K562 (cell line): Measurements from ENCODE around the gene DAG1. TPM values are rescaled to one million over a fixed set of nuclear protein-coding genes. Genes with fewer than 3 reads are reported as not detected.

ENCODE experiments used
- BACH1 ChIP-seq: fragments of 200-800 bp; sonication (Bioruptor generic); IDR thresholded peaks from 2 replicates; pipeline ENCODE4 v1.6.1; 2016; ENCODE audit warnings: missing genetic modification characterization, missing compliant biosample characterization
- CCNT2 ChIP-seq: IDR thresholded peaks from 2 replicates; pipeline ENCODE4 v1.6.1; 2011; ENCODE audit warnings: borderline replicate concordance, low read depth, mild to moderate bottlenecking, moderate library complexity, mixed read lengths, low read length; ENCODE audit not compliant: insufficient read length; ENCODE audit errors: extremely low read depth
- ETV6 ChIP-seq, 3 experiments: fragments of 150-350 bp in 1 of 3; sonication (generic) in 1 of 3; formaldehyde crosslinking in 1 of 3; IDR thresholded peaks; 2 replicates each; pipeline versions ENCODE4 v1.6.1 to v1.8.0; 2014 to 2022; ENCODE audit warnings: borderline replicate concordance in 2 of 3, low read depth in 2 of 3, antibody characterized with exemption in 1 of 3, low read length in 1 of 3, mild to moderate bottlenecking in 1 of 3, missing genetic modification reagents in 1 of 3
- HDAC1 ChIP-seq, 2 experiments: fragments of 450-650 bp; IDR thresholded peaks; 2 replicates each; pipeline ENCODE4 v1.6.1; 2016 to 2017; ENCODE audit warnings: inconsistent platforms in 1 of 2, mild to moderate bottlenecking in 1 of 2, moderate library complexity in 1 of 2
- HDGF ChIP-seq: fragments of 450-650 bp; IDR thresholded peaks from 2 replicates; pipeline ENCODE4 v1.6.1; 2016
- MIER1 ChIP-seq: fragments of 450-650 bp; IDR thresholded peaks from 2 replicates; pipeline ENCODE4 v1.6.1; 2016; ENCODE audit warnings: antibody characterized with exemption, mild to moderate bottlenecking, low read depth
- NFIC ChIP-seq: fragments of 450-650 bp; IDR thresholded peaks from 2 replicates; pipeline ENCODE4 v1.6.1; 2017; ENCODE audit warnings: mild to moderate bottlenecking, inconsistent platforms
- NR4A1 ChIP-seq, 2 experiments: fragments of 250-450 bp in 1 of 2; fragments of 450-650 bp in 1 of 2; sonication (Bioruptor Pico) in 1 of 2; IDR thresholded peaks; 2 replicates each; pipeline versions ENCODE4 v1.4.0 to v1.6.1; 2016 to 2020; ENCODE audit warnings: mild to moderate bottlenecking in 2 of 2, missing compliant biosample characterization in 1 of 2, missing genetic modification characterization in 1 of 2, moderate library complexity in 1 of 2
- RBFOX2 ChIP-seq: fragments of 200-400 bp; formaldehyde crosslinking; IDR thresholded peaks from 2 replicates; pipeline ENCODE4 v1.6.1; 2017; ENCODE audit warnings: low read depth, mild to moderate bottlenecking, low read length, moderate library complexity
- SAFB ChIP-seq: fragments of 200-400 bp; formaldehyde crosslinking; IDR thresholded peaks from 2 replicates; pipeline ENCODE4 v1.6.1; 2017; ENCODE audit warnings: low read depth, low read length, borderline replicate concordance
- SMARCB1 ChIP-seq: IDR thresholded peaks from 2 replicates; pipeline ENCODE4 v1.6.1; 2011; ENCODE audit warnings: improper control_type of control experiment, low read depth; ENCODE audit not compliant: insufficient read length
- SRSF9 ChIP-seq: fragments of 200-400 bp; formaldehyde crosslinking; IDR thresholded peaks from 2 replicates; pipeline ENCODE4 v1.6.1; 2017; ENCODE audit warnings: low read depth, low read length, borderline replicate concordance
- TEAD1 ChIP-seq, 2 experiments: fragments of 450-650 bp in 1 of 2; sonication (generic) in 1 of 2; formaldehyde crosslinking; IDR thresholded peaks; 2 replicates each; pipeline versions ENCODE4 v1.4.0 to v1.8.0; 2020 to 2022; ENCODE audit warnings: mild to moderate bottlenecking in 2 of 2, missing genetic modification reagents in 1 of 2
- TEAD2 ChIP-seq: fragments of 450-650 bp; IDR thresholded peaks from 2 replicates; pipeline ENCODE4 v1.6.1; 2016; ENCODE audit warnings: missing genetic modification characterization, control low read depth, missing compliant biosample characterization
- TEAD4 ChIP-seq, 2 experiments: sonication (generic) in 1 of 2; formaldehyde crosslinking in 1 of 2; IDR thresholded peaks; 2 replicates each; pipeline versions ENCODE4 v1.6.1 to v1.8.0; 2012 to 2022; ENCODE audit warnings: borderline replicate concordance in 1 of 2, inconsistent platforms in 1 of 2, low read length in 1 of 2, mild to moderate bottlenecking in 1 of 2, missing genetic modification reagents in 1 of 2
- ZNF766 ChIP-seq: fragments of 200-800 bp; sonication (Bioruptor generic); conservative IDR thresholded peaks from 2 replicates; pipeline ENCODE4 v1.6.1; 2016; ENCODE audit warnings: missing genetic modification characterization, missing compliant biosample characterization
- ZNF77 ChIP-seq: fragments of 250-450 bp; sonication (Bioruptor Pico); IDR thresholded peaks from 2 replicates; pipeline ENCODE4 v1.5.0; 2020
- polyA plus RNA-seq, 8 experiments: library from polyadenylated mRNA; depleted of rRNA in 4 of 8; stranded (reverse) in 5 of 8; unstranded in 3 of 8; fragments of >200 nt; fragmentation: Nextera tagmentation in 2 of 8; fragmentation: Illumina TruSeq in 1 of 8; extraction: Ambion mirVana in 2 of 8; extraction: Trizol in 1 of 8; gene quantifications; 2 replicates each; pipeline versions ENCODE4 v1.2.1 to v1.2.3, GENCODE V29; 2011 to 2014; ENCODE audit warnings: inconsistent platforms in 1 of 8, missing spikeins in 1 of 8
- total RNA-seq, 7 experiments: library from RNA; depleted of rRNA in 6 of 7; stranded (reverse); fragments of >200 nt in 6 of 7; fragmentation: Illumina TruSeq in 2 of 7; extraction: Trizol in 2 of 7; gene quantifications; 2 replicates each; pipeline versions ENCODE4 v1.2.1 to v1.2.3, GENCODE V29; 2011 to 2021; ENCODE audit warnings: low replicate concordance in 1 of 7
- TF ChIP-seq, protein P1 (sequence below): fragments of 450-650 bp; IDR thresholded peaks from 2 replicates; pipeline ENCODE4 v1.6.1; 2016; ENCODE audit warnings: low read depth

DAG1 gene
- total and polyA plus RNA-seq, 9 of the 15 experiments (the other 6 are each of a cell fraction or from before 2014, with no cell fraction given), result 0.29 to 19.6 (median 8.2) TPM

- TF ChIP-seq, protein P1, sequence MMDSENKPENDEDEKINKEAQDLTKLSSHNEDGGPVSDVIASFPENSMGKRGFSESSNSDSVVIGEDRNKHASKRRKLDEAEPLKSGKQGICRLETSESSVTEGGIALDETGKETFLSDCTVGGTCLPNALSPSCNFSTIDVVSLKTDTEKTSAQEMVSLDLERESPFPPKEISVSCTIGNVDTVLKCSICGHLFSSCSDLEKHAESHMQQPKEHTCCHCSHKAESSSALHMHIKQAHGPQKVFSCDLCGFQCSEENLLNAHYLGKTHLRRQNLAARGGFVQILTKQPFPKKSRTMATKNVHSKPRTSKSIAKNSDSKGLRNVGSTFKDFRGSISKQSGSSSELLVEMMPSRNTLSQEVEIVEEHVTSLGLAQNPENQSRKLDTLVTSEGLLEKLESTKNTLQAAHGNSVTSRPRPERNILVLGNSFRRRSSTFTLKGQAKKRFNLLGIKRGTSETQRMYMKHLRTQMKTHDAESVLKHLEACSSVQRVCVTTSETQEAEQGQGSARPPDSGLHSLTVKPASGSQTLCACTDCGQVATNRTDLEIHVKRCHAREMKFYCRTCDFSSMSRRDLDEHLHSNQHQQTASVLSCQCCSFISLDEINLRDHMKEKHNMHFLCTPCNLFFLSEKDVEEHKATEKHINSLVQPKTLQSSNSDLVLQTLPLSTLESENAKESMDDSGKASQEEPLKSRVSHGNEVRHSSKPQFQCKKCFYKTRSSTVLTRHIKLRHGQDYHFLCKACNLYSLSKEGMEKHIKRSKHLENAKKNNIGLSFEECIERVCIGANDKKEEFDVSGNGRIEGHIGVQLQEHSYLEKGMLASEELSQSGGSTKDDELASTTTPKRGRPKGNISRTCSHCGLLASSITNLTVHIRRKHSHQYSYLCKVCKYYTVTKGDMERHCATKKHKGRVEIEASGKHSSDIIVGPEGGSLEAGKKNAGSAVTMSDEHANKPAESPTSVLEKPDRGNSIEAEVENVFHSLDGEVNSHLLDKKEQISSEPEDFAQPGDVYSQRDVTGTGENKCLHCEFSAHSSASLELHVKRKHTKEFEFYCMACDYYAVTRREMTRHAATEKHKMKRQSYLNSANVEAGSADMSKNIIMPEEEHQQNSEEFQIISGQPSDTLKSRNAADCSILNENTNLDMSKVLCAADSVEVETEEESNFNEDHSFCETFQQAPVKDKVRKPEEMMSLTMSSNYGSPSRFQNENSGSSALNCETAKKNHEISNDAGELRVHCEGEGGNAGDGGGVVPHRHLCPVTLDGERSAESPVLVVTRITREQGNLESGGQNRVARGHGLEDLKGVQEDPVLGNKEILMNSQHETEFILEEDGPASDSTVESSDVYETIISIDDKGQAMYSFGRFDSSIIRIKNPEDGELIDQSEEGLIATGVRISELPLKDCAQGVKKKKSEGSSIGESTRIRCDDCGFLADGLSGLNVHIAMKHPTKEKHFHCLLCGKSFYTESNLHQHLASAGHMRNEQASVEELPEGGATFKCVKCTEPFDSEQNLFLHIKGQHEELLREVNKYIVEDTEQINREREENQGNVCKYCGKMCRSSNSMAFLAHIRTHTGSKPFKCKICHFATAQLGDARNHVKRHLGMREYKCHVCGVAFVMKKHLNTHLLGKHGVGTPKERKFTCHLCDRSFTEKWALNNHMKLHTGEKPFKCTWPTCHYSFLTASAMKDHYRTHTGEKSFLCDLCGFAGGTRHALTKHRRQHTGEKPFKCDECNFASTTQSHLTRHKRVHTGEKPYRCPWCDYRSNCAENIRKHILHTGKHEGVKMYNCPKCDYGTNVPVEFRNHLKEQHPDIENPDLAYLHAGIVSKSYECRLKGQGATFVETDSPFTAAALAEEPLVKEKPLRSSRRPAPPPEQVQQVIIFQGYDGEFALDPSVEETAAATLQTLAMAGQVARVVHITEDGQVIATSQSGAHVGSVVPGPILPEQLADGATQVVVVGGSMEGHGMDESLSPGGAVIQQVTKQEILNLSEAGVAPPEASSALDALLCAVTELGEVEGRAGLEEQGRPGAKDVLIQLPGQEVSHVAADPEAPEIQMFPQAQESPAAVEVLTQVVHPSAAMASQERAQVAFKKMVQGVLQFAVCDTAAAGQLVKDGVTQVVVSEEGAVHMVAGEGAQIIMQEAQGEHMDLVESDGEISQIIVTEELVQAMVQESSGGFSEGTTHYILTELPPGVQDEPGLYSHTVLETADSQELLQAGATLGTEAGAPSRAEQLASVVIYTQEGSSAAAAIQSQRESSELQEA, result no peak
- TF ChIP-seq ZNF766 (CRISPR knock-in tag) (no peak), RBFOX2 (peak; percentile 88), HDAC1 (IDR thresholded peaks at IDR 0.05) (peak in 1 of 2 experiments; percentile 40; a peak in 1 of 4 replicates), TEAD2 (tag) (no peak), CCNT2 (peak; percentile 58), MIER1 (no peak), SMARCB1 (no peak), NFIC (no peak), ZNF77 (CRISPR knock-in tag) (no peak), BACH1 (tag) (no peak), HDGF (no peak), SAFB (peak; percentile 12; the same call in 1 of the 2 replicates), SRSF9 (no peak), NR4A1 (CRISPR knock-in tag; IDR thresholded peaks at IDR 0.05) (no peak), NR4A1 (tag; IDR thresholded peaks at IDR 0.05) (no peak; the same call in 1 of the 2 replicates), TEAD1 (CRISPR knock-in tag; IDR thresholded peaks at IDR 0.05) (peak in 1 of 2 experiments; percentile 60; a peak in 1 of 4 replicates), TEAD4 (IDR thresholded peaks at IDR 0.05; ENCODE audit: low read length) (no peak), TEAD4 (CRISPR knock-in tag; IDR thresholded peaks at IDR 0.05; ENCODE audit: borderline replicate concordance) (no peak), ETV6 (IDR thresholded peaks at IDR 0.05; ENCODE audit: borderline replicate concordance in 1 of 2, low read depth in 2 of 2, low read length in 1 of 2) (no peak), ETV6 (CRISPR knock-in tag; IDR thresholded peaks at IDR 0.05; ENCODE audit: borderline replicate concordance) (no peak)
Measured at GRCh38 chr3:49469936-49470713, at the start of gene DAG1 (continued).
